NCI-H1092 (cell line): Measurements from ENCODE around the gene GPR85.
A peak's percentile ranks its signal among the peaks of the same experiment; 100 is the strongest.
"Not testable (repeated sequence)": the region's sequence is repeated elsewhere in the genome, so short reads cannot be mapped to it uniquely, and the experiment has no call there.

Source experiments
- DNase-seq: peaks from one replicate; lab custom pipeline; 2025; lab: John Stamatoyannopoulos, UW

The GPR85 gene, protein sequence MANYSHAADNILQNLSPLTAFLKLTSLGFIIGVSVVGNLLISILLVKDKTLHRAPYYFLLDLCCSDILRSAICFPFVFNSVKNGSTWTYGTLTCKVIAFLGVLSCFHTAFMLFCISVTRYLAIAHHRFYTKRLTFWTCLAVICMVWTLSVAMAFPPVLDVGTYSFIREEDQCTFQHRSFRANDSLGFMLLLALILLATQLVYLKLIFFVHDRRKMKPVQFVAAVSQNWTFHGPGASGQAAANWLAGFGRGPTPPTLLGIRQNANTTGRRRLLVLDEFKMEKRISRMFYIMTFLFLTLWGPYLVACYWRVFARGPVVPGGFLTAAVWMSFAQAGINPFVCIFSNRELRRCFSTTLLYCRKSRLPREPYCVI

DNA sequence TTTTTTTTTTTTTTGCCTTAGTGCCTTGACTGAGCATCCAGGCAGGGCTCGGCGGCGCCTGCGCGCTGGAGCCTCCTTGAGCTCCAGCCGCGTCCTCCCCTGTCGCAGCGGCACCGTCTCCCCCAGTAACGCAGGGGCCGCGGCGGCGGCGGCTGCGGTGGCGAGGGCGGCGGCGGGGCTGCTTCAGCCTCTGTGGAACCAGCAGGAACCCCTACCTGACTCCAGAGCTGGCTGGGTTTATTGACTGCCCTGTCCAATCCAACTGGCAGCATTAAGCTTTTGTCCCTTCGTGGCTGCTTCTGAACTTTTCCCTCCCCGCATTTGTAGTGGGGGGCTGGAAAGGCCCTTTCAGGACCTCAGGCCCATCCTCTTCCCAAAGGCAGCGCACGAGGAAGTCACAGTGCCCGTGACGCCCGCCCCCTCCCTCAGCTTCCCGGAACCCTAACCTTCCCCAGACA lies at the start of gene GPR85:
Gene GPR85 (minus strand): TSS at position 397 of the 458 bp plus-strand sequence. CDS start 2,106 bp downstream, outside the sequence.
- peak; percentile 77 for DNase-seq

DNA sequence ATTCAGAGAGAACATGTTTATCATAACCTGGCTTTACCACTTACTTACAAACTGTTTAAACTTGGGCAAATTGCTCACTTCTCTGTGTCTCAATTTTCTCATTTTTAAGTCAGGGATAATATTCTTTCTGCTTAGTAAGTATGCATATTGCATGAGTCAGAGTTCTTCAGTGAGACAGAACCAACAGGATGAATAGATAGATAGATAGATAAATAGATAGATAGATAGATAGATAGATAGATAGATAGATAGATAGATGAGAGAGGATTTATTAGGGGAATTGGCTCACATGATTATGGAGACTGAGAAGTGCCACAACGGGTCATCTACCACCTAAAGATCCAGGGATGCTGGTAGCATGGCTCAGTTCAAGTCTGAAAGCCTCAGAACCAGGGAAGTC lies 47.4 kb upstream of the GPR85 start:
- no peak for DNase-seq

DNA sequence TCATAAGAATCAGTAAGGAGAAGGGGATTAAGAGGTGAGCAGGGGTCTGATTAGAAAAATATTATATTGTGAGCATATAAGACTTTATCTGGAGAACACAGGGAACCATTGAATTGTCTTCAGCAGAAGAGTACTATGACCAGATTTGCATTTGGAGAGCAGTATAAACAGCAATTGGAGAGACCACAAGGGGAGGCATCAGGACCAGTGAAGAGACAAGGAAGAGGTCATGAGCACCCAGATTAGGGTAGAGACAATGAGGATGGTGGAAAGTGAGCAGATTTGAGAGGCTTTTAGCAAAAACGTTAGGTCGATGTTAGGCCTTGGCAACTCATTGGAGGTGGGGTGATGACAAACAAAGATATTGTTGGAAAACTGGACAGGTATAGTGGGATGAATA lies 44.7 kb upstream of the GPR85 start:
- no peak for DNase-seq

DNA sequence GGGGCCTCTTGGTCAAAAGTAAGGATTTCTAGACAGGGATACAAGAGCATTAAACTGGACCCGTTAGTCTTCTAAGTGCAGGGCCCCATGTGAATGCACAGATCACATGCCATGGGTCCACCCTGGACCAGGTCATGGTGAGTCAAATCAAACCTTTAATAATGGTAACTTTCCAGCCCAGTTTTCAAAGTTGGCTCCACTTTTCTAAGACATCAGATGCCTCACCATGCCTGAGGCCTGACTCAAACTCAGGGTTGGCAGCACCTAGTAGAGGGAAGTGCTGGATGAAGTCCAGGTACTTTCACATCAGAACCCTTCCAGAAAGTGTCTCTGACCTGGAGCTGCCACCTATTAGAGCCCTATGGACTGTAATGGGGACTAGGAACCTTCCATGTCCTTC lies 41.4 kb upstream of the GPR85 start:
- DNase-seq = no peak

DNA sequence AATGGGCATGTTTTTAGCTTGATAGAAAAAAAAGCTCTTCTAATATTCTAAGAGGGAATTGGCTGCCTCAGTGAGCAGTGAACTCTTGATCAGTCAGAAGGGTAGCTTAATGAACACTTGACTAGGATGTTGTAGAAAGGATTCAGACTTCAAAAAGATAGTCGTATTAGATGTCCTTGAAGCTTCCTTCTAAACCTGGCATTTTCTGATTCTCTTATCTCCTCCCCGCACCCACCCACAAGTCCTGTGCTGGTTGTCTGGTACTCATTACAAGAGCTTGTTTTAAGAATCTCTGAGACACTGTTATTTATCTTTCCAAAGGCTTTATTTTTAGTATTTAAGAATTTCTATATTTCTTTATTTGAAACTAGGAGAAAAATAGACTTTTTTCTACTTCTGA lies 39.1 kb upstream of the GPR85 start:
- no peak for DNase-seq

DNA sequence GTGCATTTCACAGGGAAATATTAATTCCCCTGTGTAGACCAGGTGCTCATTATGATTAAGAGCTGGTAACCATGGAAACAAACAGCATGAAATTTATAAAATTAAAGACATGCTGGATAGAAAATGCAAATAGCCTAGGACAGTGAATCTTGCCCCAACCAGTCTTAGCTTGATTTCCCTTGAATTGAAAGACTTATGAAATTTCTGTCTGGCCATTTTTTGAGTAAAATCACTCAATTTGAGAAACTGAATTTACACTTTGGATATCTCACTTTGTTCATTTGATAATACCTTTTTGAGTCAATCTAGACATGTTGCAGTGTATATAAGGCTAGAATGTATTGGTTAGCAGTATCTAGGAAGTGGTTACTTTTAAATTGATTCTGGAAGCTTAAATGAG lies 36.1 kb upstream of the GPR85 start:
- DNase-seq = no peak

DNA sequence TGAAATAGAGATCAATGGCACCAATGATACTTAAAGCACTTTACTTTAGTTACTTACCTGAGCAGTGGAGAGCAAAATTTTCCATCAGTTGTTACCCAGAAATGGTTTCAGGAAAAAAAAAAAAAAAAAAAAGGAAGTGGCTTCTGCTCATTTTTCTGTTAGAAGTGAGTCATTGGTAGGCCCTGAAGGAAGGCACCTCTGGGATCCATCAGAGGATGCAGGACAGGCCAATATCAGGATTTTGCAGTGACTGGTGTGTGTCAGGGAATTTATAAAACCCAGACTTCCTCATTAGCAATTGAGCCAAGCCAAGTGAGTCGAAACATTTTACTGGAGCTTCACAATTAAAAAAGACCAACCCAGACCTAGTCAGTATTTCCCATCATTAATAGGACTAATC lies 34.0 kb upstream of the GPR85 start:
- DNase-seq = no peak

DNA sequence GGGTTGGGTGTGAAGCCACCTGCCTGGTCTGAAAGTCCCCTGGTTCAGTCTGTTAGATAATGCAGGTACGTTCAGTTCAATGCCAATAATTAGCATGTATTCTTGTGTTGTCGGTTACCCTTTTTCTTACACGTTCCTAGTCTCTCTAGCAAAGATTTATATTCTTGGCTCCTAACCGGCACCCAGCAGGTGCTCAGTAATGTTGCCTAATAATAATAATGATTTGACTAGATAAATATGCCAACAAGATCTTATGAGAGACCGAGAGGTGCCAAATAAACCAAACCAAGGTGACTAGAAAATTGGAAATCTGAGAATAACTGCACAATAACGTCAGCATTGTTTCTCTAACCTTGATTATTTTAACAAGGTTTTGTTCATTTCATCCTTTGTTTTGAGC lies 32.8 kb upstream of the GPR85 start:
- DNase-seq = no peak

DNA sequence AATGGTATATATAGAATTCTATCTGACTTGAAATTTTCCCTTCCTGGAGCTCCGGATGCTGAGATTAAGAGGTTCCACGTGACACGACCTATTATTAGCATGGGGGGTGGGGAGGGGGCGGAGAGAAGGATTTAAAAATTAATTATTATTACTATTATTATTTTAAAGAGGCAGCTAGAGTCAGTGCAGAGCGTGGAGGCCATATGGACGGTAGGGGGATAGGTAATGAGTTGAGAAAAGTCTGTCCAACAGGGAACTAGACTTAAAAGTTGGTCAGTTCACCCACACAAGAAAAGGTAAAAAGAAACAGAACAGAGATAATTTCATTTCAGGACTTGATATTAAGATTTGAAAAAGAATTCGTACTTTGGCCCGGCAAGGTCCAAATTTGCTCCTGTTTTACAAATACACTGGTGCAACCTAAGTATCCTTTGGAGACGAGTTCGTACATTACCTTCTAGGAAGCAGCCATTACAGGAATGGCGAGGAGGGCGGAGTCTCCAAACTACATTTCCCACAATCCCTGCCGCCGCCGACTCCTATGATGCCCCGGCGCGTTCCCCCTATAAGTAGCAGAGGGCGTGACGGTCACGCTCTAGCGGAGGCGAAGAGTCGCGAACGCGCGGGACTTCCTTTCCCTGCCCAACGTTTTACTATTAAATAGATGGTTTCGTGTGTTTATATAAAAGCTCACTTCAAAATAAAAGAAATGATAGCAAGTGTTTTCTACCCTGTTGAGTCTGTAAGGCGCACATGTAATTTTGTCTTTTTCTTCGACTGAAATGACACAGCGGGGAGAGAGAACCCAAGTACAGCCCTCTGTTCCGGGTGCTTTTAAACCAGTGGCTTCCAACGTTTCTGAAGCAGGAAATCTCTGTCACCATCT lies 31.7 kb upstream of the GPR85 start, which contains the start of gene SMIM30:
Gene SMIM30 (minus strand): TSS at position 481 of the 886 bp plus-strand sequence. CDS start 976 bp downstream, outside the sequence.
- peak; percentile 94 for DNase-seq

DNA sequence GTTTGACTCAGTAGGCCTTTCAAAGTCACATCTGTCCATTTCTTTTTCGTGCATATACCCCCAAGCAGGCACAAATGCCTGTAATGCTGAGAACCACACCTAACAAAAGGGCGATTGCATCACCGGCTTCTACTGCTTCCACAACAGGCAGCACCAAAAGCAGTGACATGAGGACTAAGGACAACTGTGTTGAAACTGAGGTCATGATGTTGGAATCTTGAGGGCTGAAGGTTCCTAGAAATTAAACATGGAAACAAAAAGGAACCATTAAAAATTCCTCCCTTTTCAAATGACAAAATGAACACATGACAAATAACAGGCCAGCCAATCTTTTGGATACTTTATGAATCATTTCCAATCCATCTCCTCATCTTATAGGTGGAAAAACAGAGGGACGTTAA lies 30.7 kb upstream of the GPR85 start:
- DNase-seq = not testable (repeated sequence)

DNA sequence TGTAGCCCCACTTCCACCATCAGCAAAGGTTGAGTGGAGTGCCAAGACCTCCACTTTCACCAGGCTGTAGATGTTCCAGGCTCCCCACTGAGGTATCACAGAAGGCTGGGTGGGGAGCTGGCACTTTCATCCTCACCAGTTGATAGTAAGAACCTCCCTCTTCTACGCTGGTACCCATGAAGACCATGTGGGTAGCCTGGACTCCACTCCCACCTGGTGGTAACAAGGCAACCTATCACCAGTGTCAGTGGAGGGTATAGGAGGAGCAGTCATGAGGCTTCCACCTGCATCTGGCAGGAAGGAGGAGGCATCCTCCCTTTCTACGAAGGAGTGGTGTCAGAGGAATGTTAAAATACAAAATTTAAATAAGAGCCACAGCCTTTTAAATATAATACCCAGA lies 27.3 kb upstream of the GPR85 start:
- no peak for DNase-seq

DNA sequence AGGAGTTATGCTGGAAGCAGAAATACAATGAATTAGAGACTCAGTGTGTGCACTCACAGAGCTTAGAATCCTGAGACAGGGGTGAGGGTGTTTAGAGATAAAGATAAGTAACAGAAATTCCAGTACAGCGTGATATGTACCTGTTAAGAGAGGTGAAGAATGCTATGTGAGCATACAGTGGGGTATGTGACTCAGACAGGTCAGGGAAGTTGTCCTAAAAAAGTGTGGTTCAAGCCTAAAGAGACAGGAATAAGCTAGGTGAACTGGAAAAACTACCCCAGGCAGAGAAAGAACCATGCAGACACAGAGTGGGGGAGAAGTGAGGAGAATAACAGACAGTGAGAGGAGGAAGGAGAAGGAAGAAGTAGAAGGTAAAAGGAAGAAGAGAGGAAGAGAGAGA lies 23.1 kb upstream of the GPR85 start:
- DNase-seq = no peak

DNA sequence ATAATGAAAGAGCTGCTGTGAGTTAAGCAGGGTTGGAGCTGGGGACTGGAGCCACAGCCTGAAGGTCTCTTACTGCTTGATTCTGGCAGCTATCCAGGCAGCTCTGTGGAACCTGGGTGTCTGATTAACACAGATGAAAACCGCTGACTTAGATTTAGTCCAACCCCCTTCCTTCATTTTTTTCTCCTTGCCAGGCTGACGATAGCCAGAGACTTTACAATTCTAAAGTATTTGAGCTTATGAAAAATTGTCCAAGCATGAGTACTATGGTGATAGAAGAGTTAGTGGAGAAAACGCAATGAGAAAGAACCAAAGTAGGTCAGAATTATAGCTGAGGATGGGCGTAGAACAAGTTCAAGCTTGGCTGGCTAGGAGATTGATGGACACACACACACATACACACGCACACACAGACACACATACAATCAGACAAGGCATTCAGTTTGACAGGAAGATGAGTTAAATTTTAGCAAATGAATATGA lies 13.5 kb upstream of the GPR85 start:
- peak; percentile 52 for DNase-seq

DNA sequence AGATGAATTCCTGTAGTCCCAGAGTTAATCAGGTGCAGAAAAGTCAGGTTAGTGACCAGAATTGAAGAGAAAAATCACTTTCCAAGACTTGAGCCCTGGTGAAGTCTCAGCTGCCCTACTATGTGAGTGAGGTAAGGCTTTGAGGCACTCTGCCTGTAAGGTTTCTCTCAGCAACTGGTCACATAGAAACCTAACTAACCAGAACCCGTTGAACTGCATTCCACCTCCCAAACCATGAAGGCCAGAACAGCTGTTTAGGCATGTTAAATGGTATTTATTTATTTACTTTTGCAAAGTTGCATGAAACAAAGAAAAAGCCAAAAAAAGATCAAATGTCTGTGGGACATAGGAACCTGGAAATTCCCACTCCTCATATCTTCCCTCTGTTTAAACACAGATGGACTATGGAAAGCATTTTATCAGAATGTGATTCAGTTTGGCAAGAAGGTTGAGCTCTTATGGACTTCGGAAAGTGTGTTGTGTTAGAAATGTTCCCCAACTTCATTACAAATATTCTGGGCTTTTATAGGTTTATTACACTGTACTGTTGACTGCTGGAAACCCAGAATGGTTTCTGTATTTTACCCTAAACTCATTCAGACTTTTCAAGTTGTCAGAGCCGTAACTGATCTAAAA lies 12.8 kb upstream of the GPR85 start:
- DNase-seq = no peak

DNA sequence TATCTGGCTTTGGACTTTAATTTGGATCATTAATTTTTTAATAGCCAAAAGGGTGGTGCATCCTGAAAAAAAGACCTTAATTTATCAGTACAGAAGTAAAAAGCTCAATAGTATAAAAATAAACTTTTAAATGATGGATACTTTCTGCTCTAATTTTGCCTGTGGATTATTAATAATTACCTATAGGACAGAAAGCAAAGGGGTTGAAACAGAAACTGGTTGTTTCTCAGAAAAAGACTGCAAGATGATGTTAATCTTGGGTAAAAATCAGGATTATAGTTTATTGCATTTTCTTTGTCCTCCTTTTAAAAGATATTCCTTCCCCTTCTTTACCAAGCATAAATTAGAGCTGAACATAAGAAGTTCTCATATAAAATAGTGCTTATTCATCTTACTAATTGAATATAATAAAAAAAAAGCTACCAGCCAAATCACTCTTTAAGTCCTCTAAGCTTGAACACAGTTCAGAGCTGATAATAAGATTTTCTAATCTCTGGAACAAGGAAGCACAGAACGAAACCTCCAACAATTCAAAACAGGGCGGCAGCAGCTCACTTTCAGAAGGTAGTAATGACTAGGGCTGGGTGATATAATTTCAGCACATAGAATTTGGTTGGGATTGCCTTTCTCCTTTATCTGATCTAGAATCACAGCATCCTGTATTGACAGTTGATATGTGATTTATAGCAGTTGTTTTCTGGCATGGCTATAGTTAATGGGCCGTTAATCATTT lies 8.1 kb upstream of the GPR85 start:
- no peak for DNase-seq

DNA sequence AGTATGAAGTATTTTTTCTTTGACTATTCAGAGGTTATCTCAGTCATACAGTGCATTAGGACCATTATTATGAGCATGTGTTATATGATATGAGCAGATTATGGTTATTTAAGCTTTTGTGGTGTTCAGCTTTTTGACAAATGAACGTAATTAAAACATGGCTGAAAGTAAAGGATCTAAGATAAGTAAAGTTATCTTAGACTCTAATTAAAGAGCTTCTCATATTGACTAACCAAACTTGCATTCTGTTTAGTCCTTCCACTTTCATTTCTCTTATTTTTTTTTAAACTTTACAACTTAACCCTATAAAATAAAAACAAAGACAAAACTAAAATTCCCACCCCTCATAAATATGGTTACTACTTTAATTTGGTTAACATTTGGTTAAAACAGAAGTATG lies 6.9 kb upstream of the GPR85 start:
- DNase-seq = no peak

DNA sequence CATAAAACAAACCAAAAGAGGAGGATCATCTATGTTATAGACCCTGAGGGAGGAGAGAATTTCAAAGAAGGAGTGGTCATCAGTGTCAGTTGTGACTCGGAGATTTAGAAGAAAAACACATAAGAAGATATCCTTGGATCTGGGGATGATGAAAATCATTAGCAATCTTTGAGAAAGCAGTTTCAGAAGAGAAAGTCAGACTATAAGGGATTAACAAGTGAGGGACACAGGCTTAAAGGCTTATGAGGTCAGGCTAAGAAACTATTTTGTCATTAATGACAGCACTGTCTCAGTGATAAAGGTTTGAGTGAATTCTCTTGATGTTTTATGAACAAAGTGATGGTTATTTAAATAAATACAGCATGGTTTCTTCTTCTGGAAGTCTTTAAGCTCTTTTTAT lies 6.1 kb upstream of the GPR85 start:
- DNase-seq = no peak

DNA sequence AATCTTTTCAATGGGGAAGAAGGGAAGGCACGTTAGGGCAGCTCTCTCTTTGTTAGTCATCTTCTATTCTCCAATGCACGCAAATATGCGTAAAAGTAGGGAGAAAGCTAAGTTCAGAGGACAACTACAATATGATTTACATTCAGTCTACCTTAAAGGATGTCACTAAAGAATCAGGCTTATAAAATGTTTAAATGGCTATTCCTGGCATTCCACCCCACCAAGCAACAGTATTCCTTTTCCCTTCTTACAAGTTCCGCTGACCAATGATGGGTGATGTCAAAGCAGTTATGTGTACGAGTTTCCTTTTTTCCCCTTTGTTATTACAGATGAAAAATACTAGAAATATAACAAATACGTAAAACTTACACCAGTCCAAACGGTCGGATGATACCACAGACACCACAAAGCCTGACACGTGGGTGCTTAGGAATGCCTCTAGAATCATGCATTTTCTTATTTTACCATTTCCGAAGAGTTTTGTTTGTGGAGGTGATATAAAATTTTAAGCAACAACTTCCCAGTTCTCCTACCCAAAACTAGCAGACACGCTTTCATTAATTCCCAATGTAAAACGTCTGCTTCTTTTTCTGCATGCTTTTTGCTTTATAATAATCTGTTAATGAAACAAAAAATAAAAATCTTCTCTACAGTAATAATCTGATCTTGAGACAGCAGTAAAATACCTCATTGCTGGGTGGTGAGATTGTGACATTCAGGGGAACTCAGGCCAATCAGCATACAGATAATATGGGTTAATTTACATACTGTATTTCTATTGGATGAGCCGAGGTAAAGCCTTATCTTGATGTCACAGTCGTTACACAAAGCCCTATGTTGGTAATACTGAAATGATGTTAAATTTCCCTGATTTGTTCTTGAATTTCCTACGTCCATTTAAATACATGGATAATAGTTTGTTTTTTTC lies 708 bp upstream of the GPR85 start:
- DNase-seq = no peak

DNA sequence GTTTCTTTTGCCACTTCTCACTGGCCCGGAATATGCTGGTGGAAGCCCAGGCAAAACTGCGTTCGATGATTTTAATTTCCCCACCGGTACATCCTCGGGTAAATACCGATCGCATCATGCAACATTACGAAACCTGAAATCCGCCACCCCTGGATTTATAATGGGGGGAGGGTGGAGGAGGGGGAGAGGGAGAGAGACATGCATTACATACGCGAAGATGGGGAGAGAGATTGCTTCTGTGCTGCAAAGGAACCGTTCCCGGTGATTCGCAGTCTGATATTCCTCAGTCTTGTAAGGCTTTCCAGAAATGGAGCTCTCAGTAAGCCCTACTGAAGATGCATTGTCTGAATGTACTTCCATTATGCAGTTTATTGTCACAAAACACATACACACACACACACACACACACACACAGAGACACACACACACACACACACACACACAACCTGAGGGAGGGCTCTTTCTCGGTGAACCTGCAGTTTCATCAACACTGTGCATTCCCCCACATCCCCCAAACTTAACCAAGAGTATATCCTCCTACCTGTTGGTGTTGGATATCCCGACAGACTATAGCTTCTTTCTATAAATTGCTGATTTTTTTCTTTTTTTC lies 741 bp downstream of the GPR85 start:
- peak; percentile 11 for DNase-seq
